Mesodermal cell (in vitro differentiated cells): ENCODE results near the gene PIGB.
"Not testable (repeated sequence)": the region's sequence is repeated elsewhere in the genome, so short reads cannot be mapped to it uniquely, and the experiment has no call there.

ENCODE experiments used
- H3K27ac ChIP-seq: 2 replicates; pipeline ENCODE4 v1.7.0; 2013; ENCODE audit warnings: mild to moderate bottlenecking, low read depth, low read length, moderate library complexity; ENCODE audit not compliant: severe bottlenecking
- H3K36me3 ChIP-seq: 2 replicates; pipeline ENCODE4 v1.7.1; 2013; ENCODE audit warnings: mild to moderate bottlenecking, low read length, moderate library complexity; ENCODE audit not compliant: control insufficient read depth, insufficient read depth
- H3K4me1 ChIP-seq: one replicate; pipeline ENCODE4 v1.7.1; 2013; ENCODE audit warnings: mild to moderate bottlenecking, low read length; ENCODE audit not compliant: insufficient read depth, control insufficient read depth, poor library complexity, severe bottlenecking
- H3K4me3 ChIP-seq: 2 replicates; pipeline ENCODE4 v1.7.0; 2013; ENCODE audit warnings: low read length, control low read depth, mild to moderate bottlenecking; ENCODE audit not compliant: insufficient read depth, poor library complexity, severe bottlenecking; ENCODE audit errors: extremely low read depth
- H3K9me3 ChIP-seq: 2 replicates; pipeline ENCODE4 v1.7.1; 2013; ENCODE audit warnings: mild to moderate bottlenecking, low read length, moderate library complexity; ENCODE audit not compliant: control insufficient read depth
- WGBS, 2 experiments: methylation state at CpG; one replicate each; pipeline ENCODE4 v1.1.5; 2013; ENCODE audit warnings: missing lambda C conversion rate in 2 of 2; ENCODE audit not compliant: insufficient coverage in 2 of 2; 5-methylcytosine and 5-hydroxymethylcytosine counted together

The PIGB gene

GRCh38 chr15:55283379-55284147 is 35.5 kb upstream of the PIGB start:
- no peaks in the 10 kb centered on the region for H3K36me3 ChIP-seq
- no peak overlapping the region for H3K27ac ChIP-seq
- no peak overlapping the region for H3K4me3 ChIP-seq
- 93 to 100% methylated on average over 2 of the region's 6 CpGs for WGBS, 2 experiments
- no peaks in the 10 kb centered on the region for H3K9me3 ChIP-seq
- peaks cover 8% of the 10 kb centered on the region for H3K4me1 ChIP-seq

DNA sequence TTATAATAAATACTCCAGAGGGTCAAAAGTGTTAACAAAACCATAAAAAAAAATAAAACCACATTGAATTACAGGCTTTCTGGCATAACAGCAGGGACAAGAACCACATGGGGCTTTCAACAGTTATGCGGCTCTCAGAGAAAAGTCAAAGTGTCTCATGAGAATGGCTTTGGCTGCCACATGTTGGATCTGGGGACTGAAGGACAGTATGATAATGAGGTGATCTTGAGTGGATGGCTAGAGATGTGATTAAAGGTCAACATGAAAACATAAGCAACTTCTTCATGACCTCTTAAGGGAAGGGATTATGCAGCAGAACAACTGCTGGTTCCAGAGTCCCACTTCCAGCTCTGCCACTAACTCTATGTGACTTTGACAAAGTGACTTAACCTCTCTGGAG is 34.6 kb upstream of the PIGB start:
- peaks cover 8% of the 10 kb centered on the region for H3K4me1 ChIP-seq
- H3K36me3 ChIP-seq: no peaks in the 10 kb centered on the region
- WGBS, 2 experiments: 100% methylated on average over 1 of the region's 1 CpG; no CpG with 5 or more reads in 1 of the 2 experiments
- no peak overlapping the region for H3K4me3 ChIP-seq
- no peak overlapping the region for H3K27ac ChIP-seq
- H3K9me3 ChIP-seq: no peaks in the 10 kb centered on the region

DNA sequence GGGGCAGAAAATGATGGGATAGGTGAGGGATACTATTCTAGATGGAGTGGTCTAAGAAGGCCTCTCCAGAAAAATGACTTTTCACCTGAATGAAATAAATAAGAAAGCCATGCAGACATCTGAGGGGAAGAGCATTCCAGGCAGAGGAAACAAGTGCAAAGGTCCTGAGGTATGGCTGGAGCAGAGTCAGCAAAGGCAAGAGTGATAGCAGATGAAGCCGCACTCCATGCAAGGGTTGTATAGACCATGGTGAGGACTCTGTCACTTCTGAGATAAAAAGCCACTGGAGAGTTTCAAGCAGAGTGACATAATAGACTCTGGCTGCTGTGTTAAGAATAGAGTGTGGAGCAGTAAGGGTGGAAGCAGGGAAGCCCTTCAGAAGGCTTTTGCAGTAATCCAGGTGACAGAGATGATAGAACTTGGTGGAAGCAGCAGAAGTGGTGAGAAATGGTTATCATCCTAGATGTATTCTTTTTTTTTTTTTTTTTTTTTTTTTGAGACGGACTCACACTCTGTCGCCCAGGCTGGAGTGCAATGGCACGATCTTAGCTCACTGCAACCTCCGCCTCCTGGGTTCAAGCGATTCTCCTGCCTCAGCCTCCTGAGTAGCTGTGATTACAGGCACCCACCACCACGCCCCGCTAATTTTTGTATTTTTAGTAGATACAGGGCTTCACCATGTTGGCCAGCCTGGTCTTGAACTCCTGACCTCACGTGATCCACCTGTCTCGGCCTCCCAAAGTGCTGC is 32.4 kb upstream of the PIGB start:
- not testable (repeated sequence) for H3K4me1 ChIP-seq, H3K27ac ChIP-seq, H3K36me3 ChIP-seq, H3K9me3 ChIP-seq, H3K4me3 ChIP-seq
- WGBS, 2 experiments: 96 to 98% methylated on average over 6 to 9 of the region's 10 CpGs

- no peaks in the 10 kb centered on the region for H3K36me3 ChIP-seq
- no peaks in the 10 kb centered on the region for H3K4me1 ChIP-seq
- WGBS, 2 experiments: 73 to 79% methylated on average over 2 of the region's 8 CpGs
- no peak overlapping the region for H3K27ac ChIP-seq
- no peak overlapping the region for H3K4me3 ChIP-seq
- no peaks in the 10 kb centered on the region for H3K9me3 ChIP-seq
Observed at GRCh38 chr15:55288006-55288717, 30.9 kb upstream of the PIGB start.

DNA sequence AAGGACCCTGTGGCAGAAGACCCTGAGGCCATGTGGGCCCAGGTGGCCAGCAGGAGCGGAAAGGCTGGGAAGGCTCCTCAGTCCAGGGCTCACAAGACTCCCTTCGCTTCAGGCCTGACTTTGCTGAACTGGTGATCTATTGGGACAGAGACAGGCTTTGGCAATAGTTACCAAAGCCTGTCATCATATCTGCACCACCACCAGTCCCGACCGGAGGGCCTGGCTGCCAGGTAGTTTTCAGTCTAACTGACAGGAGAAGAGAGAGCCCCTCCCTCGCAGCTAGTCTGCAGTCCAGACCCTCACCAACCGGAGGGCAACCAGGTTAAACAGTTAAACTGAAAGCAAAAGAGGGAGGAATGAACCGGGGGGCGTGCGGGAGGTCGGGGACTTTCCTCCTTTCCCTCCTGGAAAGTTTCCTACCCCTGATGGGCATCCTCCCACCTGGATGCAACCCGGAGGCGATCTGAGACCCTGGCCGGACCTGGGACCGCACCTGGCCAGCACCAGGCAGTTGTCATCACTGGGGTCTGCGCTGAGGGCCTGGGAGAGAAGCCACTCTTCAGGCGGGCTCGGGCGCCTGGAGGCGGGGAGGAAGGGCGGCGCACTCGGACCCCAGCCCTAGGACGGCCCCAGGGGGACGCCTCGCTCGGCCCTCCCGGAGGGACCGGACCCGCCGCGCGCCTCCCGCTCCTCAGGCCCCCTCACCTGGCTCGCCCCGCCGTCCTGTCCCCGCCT is 29.8 kb upstream of the PIGB start:
- Histone ChIP-seq H3K9me3 (no peaks in the 10 kb centered on the region), H3K4me3 (peak overlapping the region; percentile 76), H3K27ac (no peak overlapping the region), H3K4me1 (no peaks in the 10 kb centered on the region), H3K36me3 (no peaks in the 10 kb centered on the region)
- 4 to 13% methylated on average over 13 to 30 of the region's 37 CpGs for WGBS, 2 experiments

DNA sequence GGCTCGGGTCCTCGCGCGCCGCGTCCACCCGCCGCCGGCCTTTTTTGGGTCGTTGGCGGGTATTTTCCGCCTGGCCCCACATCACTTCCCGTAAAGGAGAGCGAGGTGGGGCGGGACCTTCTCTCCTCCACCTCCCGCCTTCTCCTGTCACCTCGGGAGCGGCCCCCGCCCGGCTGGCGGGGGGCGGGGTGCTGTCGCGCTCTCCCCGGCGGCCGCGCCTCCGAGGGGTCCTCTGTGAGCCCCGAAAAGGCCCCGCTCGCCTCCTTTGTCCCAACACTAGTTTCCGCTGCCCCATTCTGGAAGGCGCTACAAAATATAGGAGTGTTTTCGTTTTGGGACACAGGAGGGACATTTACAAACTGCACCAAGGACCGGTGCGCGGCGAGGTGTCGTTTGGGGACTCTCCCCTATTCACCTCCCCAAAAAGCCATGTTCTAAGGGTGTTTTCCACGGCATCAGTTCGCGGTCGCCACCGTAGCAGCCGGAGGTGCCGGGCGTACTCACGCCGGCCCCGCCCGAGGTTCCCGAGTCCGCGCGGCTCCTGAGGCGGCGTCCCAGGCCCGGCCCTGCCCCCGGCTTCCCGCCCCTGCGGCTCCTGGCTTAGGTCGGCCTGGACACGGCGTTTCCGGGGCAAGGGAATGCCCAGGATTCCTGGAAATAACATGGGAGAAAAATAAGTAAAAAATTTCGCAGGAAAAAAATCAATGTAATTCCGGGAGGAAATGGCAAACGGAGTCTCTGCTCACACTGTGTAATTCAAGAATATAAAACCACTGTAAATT is 29.1 kb upstream of the PIGB start, which contains the start of gene RAB27A:
TSS of gene RAB27A (minus strand) at position 68 of the 782 bp plus-strand sequence. CDS start 54,879 bp downstream, outside the sequence.
- 0% methylated on average over 48 to 53 of the region's 69 CpGs for WGBS, 2 experiments

GRCh38 chr15:55290528-55291057 is 28.4 kb upstream of the PIGB start:
- 17 to 29% methylated on average over 14 to 17 of the region's 17 CpGs for WGBS, 2 experiments
- peak overlapping the region; percentile 76 for H3K4me3 ChIP-seq
- H3K9me3 ChIP-seq: no peaks in the 10 kb centered on the region
- peak overlapping the region; percentile 62 for H3K27ac ChIP-seq
- H3K36me3 ChIP-seq: no peaks in the 10 kb centered on the region
- no peaks in the 10 kb centered on the region for H3K4me1 ChIP-seq

More for the DNA sequence above, 29.1 kb upstream of the PIGB start, which contains the start of gene RAB27A:
- Histone ChIP-seq H3K4me3 (peak within 1 kb of the TSS; percentile 76), H3K27ac (peak within 1 kb of the TSS; percentile 62), H3K4me1 (no peaks in the 10 kb centered on the region), H3K36me3 (no peaks in the 10 kb centered on the region), H3K9me3 (no peaks in the 10 kb centered on the region)

GRCh38 chr15:55297315-55297714 is 21.7 kb upstream of the PIGB start:
- no peaks in the 10 kb centered on the region for H3K4me1 ChIP-seq
- no peak overlapping the region for H3K27ac ChIP-seq

GRCh38 chr15:55302801-55303200 is 16.2 kb upstream of the PIGB start:
- H3K4me3 ChIP-seq, H3K27ac ChIP-seq, H3K4me1 ChIP-seq, H3K36me3 ChIP-seq, H3K9me3 ChIP-seq: not testable (repeated sequence)
- no CpG with 5 or more reads among the region's 32 CpGs for WGBS, 2 experiments

More at GRCh38 chr15:55297315-55297714, 21.7 kb upstream of the PIGB start:
- H3K36me3 ChIP-seq: no peaks in the 10 kb centered on the region
- H3K4me3 ChIP-seq: no peak overlapping the region
- no peaks in the 10 kb centered on the region for H3K9me3 ChIP-seq
